ENCODE measurements around the gene HTR3B. TPM values are rescaled to one million over a fixed set of nuclear protein-coding genes. Genes with fewer than 3 reads are reported as not detected.

HTR3B gene
- polyA plus RNA-seq, 3 donors = 0.04 to 0.14 TPM; not detected in 1

DNA sequence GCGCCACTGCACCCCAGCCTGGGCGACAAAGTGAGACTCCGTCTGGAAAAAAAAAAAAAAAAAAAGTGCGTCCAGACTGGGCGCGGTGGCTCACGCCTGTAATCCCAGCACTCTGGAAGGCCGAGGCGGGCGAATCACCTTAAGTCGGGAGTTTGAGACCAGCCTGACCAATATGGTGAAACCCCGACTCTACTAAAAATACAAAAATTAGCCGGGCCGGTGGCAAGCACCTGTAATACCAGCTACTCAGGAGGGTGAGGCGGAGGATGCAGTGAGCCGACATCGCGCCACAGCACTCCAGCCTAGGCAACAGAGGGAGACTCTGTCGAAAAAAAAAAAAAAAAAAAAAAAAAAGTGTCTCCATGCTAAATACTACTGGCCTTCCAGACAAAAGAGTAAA is 30.5 kb upstream of the HTR3B start:
- Histone ChIP-seq H3K4me1 (ENCODE audit: control insufficient read depth in 1 of 2, insufficient read depth in 2 of 2, low read length in 2 of 2) (peaks cover 14 to 31% of the 10 kb centered on the region in 2 donors), H4K20me1 (ENCODE audit: insufficient read depth, low read length) (no peaks in the 10 kb centered on the region), H3K4me2 (replicated peaks; ENCODE audit: extremely low read depth, low read length, poor library complexity, severe bottlenecking) (peak overlapping the region; percentile 91), H3K79me2 (ENCODE audit: insufficient read depth, low read length) (no peaks in the 10 kb centered on the region), H3K9me3 (replicated peaks in 1 of 2; ENCODE audit: control insufficient read depth in 1 of 2, insufficient read depth in 1 of 2, low read length in 2 of 2) (no peaks in the 10 kb centered on the region), H3K9ac (ENCODE audit: insufficient read depth, low read length, poor library complexity, severe bottlenecking) (no peak overlapping the region), H3K4me3 (replicated peaks in 1 of 3; ENCODE audit: low read depth in 2 of 3, low read length in 3 of 3) (peak overlapping the region in 1 of 3 experiments; percentile 90), H3K27ac (ENCODE audit: low read depth in 1 of 2, low read length in 2 of 2) (no peak overlapping the region), H3K27me3 (ENCODE audit: control insufficient read depth in 2 of 2, insufficient read depth in 2 of 2, low read length in 2 of 2) (no peaks in the 10 kb centered on the region), H2AFZ (ENCODE audit: insufficient read depth, low read depth, low read length, poor library complexity, severe bottlenecking) (no peak overlapping the region), H3K36me3 (replicated peaks in 1 of 2; ENCODE audit: control insufficient read depth in 1 of 2, insufficient read depth in 2 of 2, low read length in 2 of 2) (no peaks in the 10 kb centered on the region)
- 100% methylated on average over 2 of the region's 19 CpGs for WGBS (ENCODE audit: insufficient coverage)
- Mint-ChIP-seq H3K4me1 (peaks cover 31% of the 10 kb centered on the region), H3K27me3 (ENCODE audit: low read depth in 3 of 3) (peaks cover 0 to 4% (median 1%) of the 10 kb centered on the region in 3 donors), H3K36me3 (peaks cover 9 to 13% of the 10 kb centered on the region in 2 donors), H3K27ac (peak overlapping the region in 1 of 7 donors; percentile 78), H3K9me3 (peaks cover 3 to 10% (median 6%) of the 10 kb centered on the region in 7 donors), H3K4me3 (peak overlapping the region; percentile 92 to 96)
- intact Hi-C loops (cut with micrococcal nuclease) = loop anchor here (10.0 kb wide), 3 partner anchors 99 to 559 kb away; partner anchors contain the start of genes C11orf71 (in 1 of the 2), CLDN25 (in 1 of the 2), RBM7 (in 1 of the 2) and TTC12 (in 1 of the 2)
- no peak for DNase-seq
- TF ChIP-seq, protein P1, sequence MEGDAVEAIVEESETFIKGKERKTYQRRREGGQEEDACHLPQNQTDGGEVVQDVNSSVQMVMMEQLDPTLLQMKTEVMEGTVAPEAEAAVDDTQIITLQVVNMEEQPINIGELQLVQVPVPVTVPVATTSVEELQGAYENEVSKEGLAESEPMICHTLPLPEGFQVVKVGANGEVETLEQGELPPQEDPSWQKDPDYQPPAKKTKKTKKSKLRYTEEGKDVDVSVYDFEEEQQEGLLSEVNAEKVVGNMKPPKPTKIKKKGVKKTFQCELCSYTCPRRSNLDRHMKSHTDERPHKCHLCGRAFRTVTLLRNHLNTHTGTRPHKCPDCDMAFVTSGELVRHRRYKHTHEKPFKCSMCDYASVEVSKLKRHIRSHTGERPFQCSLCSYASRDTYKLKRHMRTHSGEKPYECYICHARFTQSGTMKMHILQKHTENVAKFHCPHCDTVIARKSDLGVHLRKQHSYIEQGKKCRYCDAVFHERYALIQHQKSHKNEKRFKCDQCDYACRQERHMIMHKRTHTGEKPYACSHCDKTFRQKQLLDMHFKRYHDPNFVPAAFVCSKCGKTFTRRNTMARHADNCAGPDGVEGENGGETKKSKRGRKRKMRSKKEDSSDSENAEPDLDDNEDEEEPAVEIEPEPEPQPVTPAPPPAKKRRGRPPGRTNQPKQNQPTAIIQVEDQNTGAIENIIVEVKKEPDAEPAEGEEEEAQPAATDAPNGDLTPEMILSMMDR (IDR thresholded peaks at IDR 0.05) = no peak

DNA sequence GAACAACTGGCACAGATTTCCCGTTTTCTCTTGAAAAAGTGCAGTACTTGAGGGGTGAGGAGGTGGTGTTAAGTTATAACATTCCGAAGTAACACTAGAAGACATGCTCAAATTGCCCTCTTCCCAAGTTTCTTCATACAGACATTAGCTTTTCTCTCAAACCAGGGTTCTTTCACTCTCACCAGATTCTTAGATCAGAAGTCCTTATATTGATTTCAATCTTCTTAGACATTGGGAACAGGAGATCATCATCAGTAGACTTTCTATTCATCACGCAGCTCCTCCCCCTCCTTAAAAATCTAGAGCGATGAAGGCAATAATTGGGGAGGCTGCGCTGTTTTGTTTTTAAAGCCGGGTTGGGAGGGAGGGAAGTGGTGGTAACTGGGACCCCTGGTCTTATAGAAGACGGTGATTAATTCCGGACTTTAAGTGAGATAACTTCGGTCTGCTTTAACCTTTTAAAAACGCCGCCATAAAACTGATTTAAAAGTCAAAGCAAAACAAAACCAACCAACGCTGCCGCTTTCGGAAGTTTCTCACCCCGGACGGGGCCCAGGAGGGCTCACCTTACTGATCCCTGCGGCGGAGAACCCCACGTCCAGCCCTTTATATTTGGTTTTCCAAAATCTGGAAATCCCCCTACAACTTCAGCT is 29.9 kb upstream of the HTR3B start:
- intact Hi-C loops (cut with micrococcal nuclease) = loop anchor here (10.0 kb wide), 3 partner anchors 100 to 560 kb away; partner anchors contain the start of genes C11orf71 (in 1 of the 2), CLDN25 (in 1 of the 2), RBM7 (in 1 of the 2) and TTC12 (in 1 of the 2)
- H3K9me3 ChIP-seq (replicated peaks in 1 of 2; ENCODE audit: control insufficient read depth in 1 of 2, insufficient read depth in 1 of 2, low read length in 2 of 2) = no peaks in the 10 kb centered on the region
- Mint-ChIP-seq H3K36me3 (peaks cover 9 to 13% of the 10 kb centered on the region in 2 donors), H3K27me3 (ENCODE audit: low read depth in 3 of 3) (peaks cover 0 to 4% (median 1%) of the 10 kb centered on the region in 3 donors), H3K4me3 (peak overlapping the region; percentile 92 to 96), H3K9me3 (peaks cover 3 to 10% (median 9%) of the 10 kb centered on the region in 7 donors), H3K4me1 (peaks cover 31% of the 10 kb centered on the region), H3K27ac (peak overlapping the region in 6 of 7 donors; percentile 12 to 90 (median 62))
- H3K4me1 ChIP-seq (ENCODE audit: control insufficient read depth in 1 of 2, insufficient read depth in 2 of 2, low read length in 2 of 2) = peaks cover 14 to 31% of the 10 kb centered on the region in 2 donors
- TF ChIP-seq, protein P1 (IDR thresholded peaks at IDR 0.05) = no peak
- H3K36me3 ChIP-seq (replicated peaks in 1 of 2; ENCODE audit: control insufficient read depth in 1 of 2, insufficient read depth in 2 of 2, low read length in 2 of 2) = no peaks in the 10 kb centered on the region
- H3K4me2 ChIP-seq (replicated peaks; ENCODE audit: extremely low read depth, low read length, poor library complexity, severe bottlenecking) = peak overlapping the region; percentile 91
- no peak for DNase-seq
- H3K27me3 ChIP-seq (ENCODE audit: control insufficient read depth in 2 of 2, insufficient read depth in 2 of 2, low read length in 2 of 2) = no peaks in the 10 kb centered on the region
- H2AFZ ChIP-seq (ENCODE audit: insufficient read depth, low read depth, low read length, poor library complexity, severe bottlenecking) = peak overlapping the region; percentile 98
- 0% methylated on average over 4 of the region's 19 CpGs for WGBS (ENCODE audit: insufficient coverage)
- no peaks in the 10 kb centered on the region for H4K20me1 ChIP-seq (ENCODE audit: insufficient read depth, low read length)
- H3K4me3 ChIP-seq (replicated peaks in 1 of 3; ENCODE audit: low read depth in 2 of 3, low read length in 3 of 3) = peak overlapping the region; percentile 69 to 90 (median 71)
- H3K27ac ChIP-seq (ENCODE audit: low read depth in 1 of 2, low read length in 2 of 2) = peak overlapping the region in 1 of 2 donors; percentile 71
- H3K9ac ChIP-seq (ENCODE audit: insufficient read depth, low read length, poor library complexity, severe bottlenecking) = peak overlapping the region; percentile 77
- H3K79me2 ChIP-seq (ENCODE audit: insufficient read depth, low read length) = no peaks in the 10 kb centered on the region

Data from CD14-positive monocyte (primary cell).